Measurements from ENCODE around the gene SH3BP5.

DNA sequence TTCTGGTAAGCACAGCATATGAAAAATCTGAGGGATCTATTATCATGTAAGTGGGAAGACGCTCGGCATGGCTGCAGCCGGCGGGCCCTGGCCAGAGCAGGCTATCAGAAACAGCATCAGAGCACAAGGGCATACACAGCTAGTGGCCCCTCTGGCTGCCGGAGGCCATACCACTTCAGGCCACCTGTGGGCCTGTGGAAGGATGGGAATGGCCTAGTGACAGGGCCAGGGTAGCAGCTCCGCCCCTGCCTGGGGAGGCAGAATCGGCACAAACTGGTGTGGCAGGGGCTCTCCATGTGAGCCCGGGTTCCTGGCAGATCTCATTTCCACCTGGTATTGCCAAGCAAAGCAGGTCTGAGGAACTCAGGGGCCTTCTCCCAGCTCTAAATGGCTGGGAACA, 46.4 kb downstream of the SH3BP5 start:
- no peak for TF ChIP-seq CTCF (conservative IDR thresholded peaks at IDR 0.05 in 1 of 2, IDR thresholded peaks at IDR 0.05 in 1 of 2; ENCODE audit: extremely low read depth in 1 of 2, insufficient read depth in 1 of 2, low read depth in 1 of 2, low read length in 2 of 2)
- TF ChIP-seq EZH2 (IDR thresholded peaks at IDR 0.05; ENCODE audit: borderline replicate concordance, low read length): no peak

All from mammary epithelial cell (primary cell).